ENCODE results near the gene SND1. TPM values are rescaled to one million over a fixed set of nuclear protein-coding genes. Genes with fewer than 3 reads are reported as not detected.
"Not testable (repeated sequence)": the region's sequence is repeated elsewhere in the genome, so short reads cannot be mapped to it uniquely, and the experiment has no call there.

Gene SND1
- total RNA-seq, 1 donor from 2014 or later: 125 TPM

GRCh38 chr7:128097211-128097731 lies 445.3 kb downstream of the SND1 start:
- DNase-seq (ENCODE audit: low spot score): no peak
- no peak for ATAC-seq
- intact Hi-C loops (cut with DNase I): no loop called here

GRCh38 chr7:128098629-128099028 lies 446.6 kb downstream of the SND1 start:
- intact Hi-C loops (cut with DNase I): no loop called here
- no peak for ATAC-seq
- no peak for DNase-seq (ENCODE audit: low spot score)

GRCh38 chr7:128099204-128099671 lies 447.2 kb downstream of the SND1 start:
- intact Hi-C loops (cut with DNase I): no loop called here
- DNase-seq (ENCODE audit: low spot score) (no peak), ATAC-seq (no peak)

- intact Hi-C loops (cut with DNase I): no loop called here
- ATAC-seq (no peak), DNase-seq (ENCODE audit: low spot score) (no peak)
Measured at GRCh38 chr7:128100225-128100948, 448.4 kb downstream of the SND1 start.

- no peak for ATAC-seq
- intact Hi-C loops (cut with DNase I): no loop called here
- no peak for DNase-seq (ENCODE audit: low spot score)
Measured at GRCh38 chr7:128100949-128101713, 449.1 kb downstream of the SND1 start.

GRCh38 chr7:128102490-128103291 lies 450.7 kb downstream of the SND1 start:
- no peak for ATAC-seq
- no peak for DNase-seq (ENCODE audit: low spot score)
- intact Hi-C loops (cut with DNase I): no loop called here

GRCh38 chr7:128103498-128104107 lies 451.6 kb downstream of the SND1 start:
- DNase-seq (ENCODE audit: low spot score): peak; percentile 88
- intact Hi-C loops (cut with DNase I): no loop called here
- ATAC-seq: peak; percentile 87

GRCh38 chr7:128104108-128104742 lies 452.2 kb downstream of the SND1 start:
- ATAC-seq: no peak
- intact Hi-C loops (cut with DNase I): no loop called here
- DNase-seq (ENCODE audit: low spot score): peak; percentile 59

GRCh38 chr7:128105228-128106022 lies 453.4 kb downstream of the SND1 start:
- intact Hi-C loops (cut with DNase I): no loop called here
- peak; percentile 48 for DNase-seq (ENCODE audit: low spot score)
- no peak for ATAC-seq

- DNase-seq (ENCODE audit: low spot score) (no peak), ATAC-seq (no peak)
- intact Hi-C loops (cut with DNase I): no loop called here
Measured at GRCh38 chr7:128106821-128107220, 454.8 kb downstream of the SND1 start.

GRCh38 chr7:128107516-128107915 lies 455.5 kb downstream of the SND1 start:
- peak; percentile 34 for DNase-seq (ENCODE audit: low spot score)
- intact Hi-C loops (cut with DNase I); ATAC-seq: not testable (repeated sequence)

- ATAC-seq (no peak), DNase-seq (ENCODE audit: low spot score) (no peak)
- intact Hi-C loops (cut with DNase I): no loop called here
Measured at GRCh38 chr7:128108129-128108528, 456.1 kb downstream of the SND1 start.

GRCh38 chr7:128108641-128109423 lies 456.8 kb downstream of the SND1 start:
- ATAC-seq (peak; percentile 58), DNase-seq (ENCODE audit: low spot score) (no peak)
- intact Hi-C loops (cut with DNase I): no loop called here

- ATAC-seq; intact Hi-C loops (cut with DNase I); DNase-seq (ENCODE audit: low spot score): not testable (repeated sequence)
Measured at GRCh38 chr7:128109424-128109969, 457.5 kb downstream of the SND1 start.

- ATAC-seq (no peak), DNase-seq (ENCODE audit: low spot score) (no peak)
- intact Hi-C loops (cut with DNase I): no loop called here
Measured at GRCh38 chr7:128110641-128111364, 458.8 kb downstream of the SND1 start.

All from sciatic nerve (tissue), 2 donors.